K562 (cell line): Measurements from ENCODE around the gene RNF115. TPM values are rescaled to one million over a fixed set of nuclear protein-coding genes. Genes with fewer than 3 reads are reported as not detected.

Experiments
- ATAC-seq: fragments of 200-7000 bp; cut with Tn5 transposase; 3 replicates; pipeline ENCODE4 v1.9.1; 2020; ENCODE audit warnings: moderate library complexity
- BruUV-seq: library from RNA; stranded (reverse); fragments of 400-500 nt; replicated peaks from 2 replicates; lab custom pipeline; 2021; lab: Mats Ljungman, UMichigan
- CTCF ChIA-PET: fragments of 300-600 bp; formaldehyde crosslinking; extraction: SDS; loops from one replicate; lab custom pipeline; 2021; ENCODE audit warnings: low intra/inter-chr PET ratio; lab: Yijun Ruan, JAX
- POLR2A ChIA-PET: fragments of 300-600, 350-650 bp; sonication (Branson Sonifier 250); formaldehyde crosslinking; extraction: SDS; loops from one replicate; lab custom pipeline; 2021; ENCODE audit warnings: antibody characterized with exemption, inconsistent platforms; lab: Yijun Ruan, JAX
- DNase-seq, 4 experiments: peaks; one replicate each; pipeline versions ENCODE4 v3.0.0 to v3.0.0-alpha.2; 2011 to 2018; ENCODE audit warnings: low spot score in 3 of 4, mixed read lengths in 3 of 4; ENCODE audit errors: extremely low read depth in 1 of 4
- FAIRE-seq: peaks from 2 replicates; lab custom pipeline; 2011; peaks lifted over from hg19 to GRCh38; lab: Jason Lieb, UNC
- H2AFZ ChIP-seq: 2 replicates; pipeline ENCODE4 v1.6.0; 2011; ENCODE audit warnings: low read depth, low read length, control low read depth, inconsistent platforms
- H3K27ac ChIP-seq: fragments of 200-600 bp; 3 replicates; pipeline ENCODE4 v1.8.0; 2011; ENCODE audit warnings: low read depth, mild to moderate bottlenecking, control low read depth, inconsistent platforms, low read length, moderate library complexity, mixed read lengths; ENCODE audit errors: extremely low read depth
- H3K27me3 ChIP-seq, 2 experiments: fragments of 300-600 bp in 1 of 2; 2 replicates in 1 of 2; 3 replicates in 1 of 2; pipeline versions ENCODE4 v1.6.0 to v1.8.0; 2011; ENCODE audit warnings: inconsistent platforms in 2 of 2, low read length in 2 of 2, mild to moderate bottlenecking in 1 of 2, mixed read lengths in 1 of 2, moderate library complexity in 1 of 2; ENCODE audit not compliant: control insufficient read depth in 2 of 2, insufficient read depth in 2 of 2
- H3K36me3 ChIP-seq: fragments of 300-600 bp; 3 replicates; pipeline ENCODE4 v1.8.0; 2011; ENCODE audit warnings: mild to moderate bottlenecking, low read length, inconsistent platforms; ENCODE audit not compliant: control insufficient read depth, insufficient read depth
- H3K4me1 ChIP-seq, 2 experiments: fragments of 200-600 bp in 1 of 2; replicated peaks in 1 of 2; 2 replicates in 1 of 2; 3 replicates in 1 of 2; pipeline versions ENCODE4 v1.5.1 to v1.8.0; 2011; ENCODE audit warnings: inconsistent platforms in 2 of 2, low read length in 2 of 2, mild to moderate bottlenecking in 1 of 2, mixed read lengths in 1 of 2, moderate library complexity in 1 of 2; ENCODE audit not compliant: control insufficient read depth in 2 of 2, insufficient read depth in 2 of 2
- H3K4me2 ChIP-seq: 2 replicates; pipeline ENCODE4 v1.6.1; 2011; ENCODE audit warnings: low read length, control low read depth, inconsistent platforms, mixed read lengths; ENCODE audit not compliant: insufficient read depth
- H3K4me3 ChIP-seq: fragments of 200-600 bp; sonication (generic), shearing (Covaris generic); 2 replicates; pipeline ENCODE4 v1.5.1; 2016; ENCODE audit warnings: control low read depth, inconsistent platforms
- H3K79me2 ChIP-seq: fragments of 200-600 bp; 3 replicates; pipeline ENCODE4 v1.8.0; 2011; ENCODE audit warnings: low read length, inconsistent platforms; ENCODE audit not compliant: control insufficient read depth, insufficient read depth
- H3K9ac ChIP-seq, 2 experiments: 2 replicates each; pipeline versions ENCODE4 v1.6.0 to v1.6.1; 2011; ENCODE audit warnings: low read depth in 2 of 2, low read length in 2 of 2, control low read depth in 1 of 2, inconsistent platforms in 1 of 2, mild to moderate bottlenecking in 1 of 2, mixed read lengths in 1 of 2; ENCODE audit not compliant: insufficient read depth in 1 of 2
- H3K9me1 ChIP-seq: one replicate; pipeline ENCODE4 v1.6.0; 2011; ENCODE audit warnings: inconsistent platforms, mild to moderate bottlenecking, low read length, moderate library complexity; ENCODE audit not compliant: control insufficient read depth, insufficient read depth
- H3K9me3 ChIP-seq: replicated peaks from 2 replicates; pipeline ENCODE4 v1.5.1; 2011; ENCODE audit warnings: low read depth, low read length, inconsistent platforms; ENCODE audit not compliant: control insufficient read depth, insufficient read depth
- H4K20me1 ChIP-seq: replicated peaks from 2 replicates; pipeline ENCODE4 v1.6.1; 2011; ENCODE audit warnings: low read length, inconsistent platforms, mixed read lengths; ENCODE audit not compliant: control insufficient read depth, insufficient read depth
- MXI1 ChIP-seq: IDR thresholded peaks from 2 replicates; pipeline ENCODE4 v1.6.1; 2011; ENCODE audit warnings: low read depth, mild to moderate bottlenecking, improper control_type of control experiment, low read length
- PHF20 ChIP-seq: fragments of 450-650 bp; IDR thresholded peaks from 2 replicates; pipeline ENCODE4 v1.6.1; 2018; ENCODE audit not compliant: partially characterized antibody
- POLR3A ChIP-seq: IDR thresholded peaks from 2 replicates; pipeline ENCODE4 v1.6.1; 2011; ENCODE audit warnings: borderline replicate concordance, mild to moderate bottlenecking, moderate library complexity; ENCODE audit not compliant: insufficient read length, insufficient read depth; ENCODE audit errors: extremely low read depth
- SMARCB1 ChIP-seq: IDR thresholded peaks from 2 replicates; pipeline ENCODE4 v1.6.1; 2011; ENCODE audit warnings: improper control_type of control experiment, low read depth; ENCODE audit not compliant: insufficient read length
- TEAD1 ChIP-seq, 2 experiments: fragments of 450-650 bp in 1 of 2; sonication (generic) in 1 of 2; formaldehyde crosslinking; IDR thresholded peaks; 2 replicates each; pipeline versions ENCODE4 v1.4.0 to v1.8.0; 2020 to 2022; ENCODE audit warnings: mild to moderate bottlenecking in 2 of 2, missing genetic modification reagents in 1 of 2
- ZBTB2 ChIP-seq: fragments of 450-650 bp; IDR thresholded peaks from 2 replicates; pipeline ENCODE4 v1.6.1; 2016; ENCODE audit warnings: antibody characterized with exemption
- ZNF318 ChIP-seq, 2 experiments: fragments of 450-650 bp; IDR thresholded peaks; 2 replicates each; pipeline ENCODE4 v1.6.1; 2016; ENCODE audit warnings: mild to moderate bottlenecking in 2 of 2, borderline replicate concordance in 1 of 2, low read depth in 1 of 2, moderate library complexity in 1 of 2
- WGBS: fragments of 100-300 bp; shearing (Covaris generic); methylation state at CpG from one replicate; pipeline ENCODE4 v1.1.6; 2016; ENCODE audit warnings: low coverage, mixed read lengths; ENCODE audit not compliant: insufficient coverage; ENCODE audit errors: missing lambda C conversion rate; 5-methylcytosine and 5-hydroxymethylcytosine counted together
- in situ Hi-C: fragments of 300-500 bp; cut with MboI; formaldehyde crosslinking; loops from 4 replicates; pipeline ENCODE4 v1.15.0; 2018; ENCODE audit warnings: inconsistent platforms, mixed read lengths
- intact Hi-C: fragments of 100-400 bp; cut with micrococcal nuclease; formaldehyde crosslinking; loops from 2 replicates; pipeline ENCODE4 v1.14.2; 2022
- polyA plus RNA-seq, 8 experiments: library from polyadenylated mRNA; depleted of rRNA in 4 of 8; stranded (reverse) in 5 of 8; unstranded in 3 of 8; fragments of >200 nt; fragmentation: Nextera tagmentation in 2 of 8; fragmentation: Illumina TruSeq in 1 of 8; extraction: Ambion mirVana in 2 of 8; extraction: Trizol in 1 of 8; gene quantifications; 2 replicates each; pipeline versions ENCODE4 v1.2.1 to v1.2.3, GENCODE V29; 2011 to 2014; ENCODE audit warnings: inconsistent platforms in 1 of 8, missing spikeins in 1 of 8
- total RNA-seq, 7 experiments: library from RNA; depleted of rRNA in 6 of 7; stranded (reverse); fragments of >200 nt in 6 of 7; fragmentation: Illumina TruSeq in 2 of 7; extraction: Trizol in 2 of 7; gene quantifications; 2 replicates each; pipeline versions ENCODE4 v1.2.1 to v1.2.3, GENCODE V29; 2011 to 2021; ENCODE audit warnings: low replicate concordance in 1 of 7

The RNF115 gene
- total and polyA plus RNA-seq, 9 of the 15 experiments (the other 6 are each of a cell fraction or from before 2014, with no cell fraction given): 1.9 to 14.3 (median 9.5) TPM

- H3K79me2 ChIP-seq: no peaks in the 10 kb centered on the region
- H3K9me3 ChIP-seq: no peaks in the 10 kb centered on the region
- in situ Hi-C loops: no loop called here
- ATAC-seq: no peak; the same call in 2 of the 3 replicates
- 11% methylated on average over 8 of the region's 9 CpGs for WGBS
- no peak for TF ChIP-seq TEAD1 (CRISPR knock-in tag; IDR thresholded peaks at IDR 0.05)
- TF ChIP-seq SMARCB1: no peak
- TF ChIP-seq POLR3A: no peak
- TF ChIP-seq PHF20: no peak
- no peak for TF ChIP-seq ZBTB2
- TF ChIP-seq ZNF318 (IDR thresholded peaks at IDR 0.05; ENCODE audit: borderline replicate concordance in 1 of 2, low read depth in 1 of 2): no peak
- TF ChIP-seq MXI1: no peak
- no TSS peak for BruUV-seq
- H3K4me2 ChIP-seq: no peak within 1 kb of the TSS
- peaks cover 12 to 27% of the 10 kb centered on the region in 2 experiments; a peak in 4 of 5 replicates for H3K27me3 ChIP-seq
- H3K9me1 ChIP-seq: no peaks in the 10 kb centered on the region
- no peak within 1 kb of the TSS for H3K27ac ChIP-seq
- H3K36me3 ChIP-seq: no peaks in the 10 kb centered on the region
- 0 out of 2 replicates have a peak, but pooled peaks cover 4% of the 10 kb centered on the region for H4K20me1 ChIP-seq
- H3K4me1 ChIP-seq: 0 out of 5 replicates have a peak, but pooled peaks cover 0 to 4% of the 10 kb centered on the region in 2 experiments
- FAIRE-seq: no peak
- intact Hi-C loops: no loop called here
- H3K4me3 ChIP-seq: no peak within 1 kb of the TSS
- DNase-seq: no peak
- H3K9ac ChIP-seq: 0 out of 4 replicates have a peak within 1 kb of the TSS, but pooled peaks of 1 of the 2 experiments have one; percentile 41
- H2AFZ ChIP-seq: no peak within 1 kb of the TSS
- CTCF ChIA-PET: no interaction called here
- POLR2A ChIA-PET: no interaction called here
Measured at GRCh38 chr1:145707183-145707867, 116.6 kb downstream of the RNF115 start, which contains the start of gene PDZK1. Gene PDZK1 (minus strand): TSS chr1:145707368. CDS start chr1:145688021, 19,347 bp downstream.
